GM13977 (cell line): Measurements from ENCODE around the gene GABRA1.

Experiments used
- DNase-seq: peaks from one replicate; pipeline ENCODE4 v3.0.0; 2012; ENCODE audit warnings: low spot score
- CTCF ChIP-seq: IDR thresholded peaks from 2 replicates; pipeline ENCODE4 v1.5.1; 2012; ENCODE audit warnings: mild to moderate bottlenecking, control low read depth; ENCODE audit not compliant: insufficient read depth; ENCODE audit errors: extremely low read depth, missing control alignments
- in situ Hi-C: fragments of 300-500 bp; cut with MboI; formaldehyde crosslinking; loops from one replicate; pipeline ENCODE4 v1.12.0; 2022; ENCODE audit warnings: low sequenced_read_pairs, low pct_unique_long_range_greater_than_20kb, mixed read lengths, inconsistent platforms; ENCODE audit not compliant: unreplicated experiment

GABRA1 gene

GRCh38 chr5:161851691-161852299 lies 3.9 kb downstream of the GABRA1 start:
- in situ Hi-C loops: no loop called here
- peak; percentile 40 for TF ChIP-seq CTCF
- peak; percentile 7 for DNase-seq

- DNase-seq: no peak
- in situ Hi-C loops: no loop called here
- no peak for TF ChIP-seq CTCF
Measured at GRCh38 chr5:161857358-161857757, 9.4 kb downstream of the GABRA1 start.

- no peak for DNase-seq
- TF ChIP-seq CTCF: no peak
- in situ Hi-C loops: no loop called here
Measured at GRCh38 chr5:161863259-161863658, 15.3 kb downstream of the GABRA1 start.

- no peak for DNase-seq
- TF ChIP-seq CTCF: no peak
- in situ Hi-C loops: no loop called here
Measured at GRCh38 chr5:161863811-161864210, 15.9 kb downstream of the GABRA1 start.

GRCh38 chr5:161865510-161865909 lies 17.6 kb downstream of the GABRA1 start:
- DNase-seq: no peak
- TF ChIP-seq CTCF: no peak
- in situ Hi-C loops: no loop called here

GRCh38 chr5:161889971-161890370 lies 42.1 kb downstream of the GABRA1 start:
- no peak for DNase-seq
- TF ChIP-seq CTCF: no peak
- in situ Hi-C loops: no loop called here
